ENCODE results near the gene GALNT10.

GALNT10 gene

GRCh38 chr5:154318691-154319090 is 128.2 kb downstream of the GALNT10 start:
- Histone ChIP-seq H3K36me3 (ENCODE audit: control insufficient read depth, low read length) (no peaks in the 10 kb centered on the region), H3K4me2 (ENCODE audit: low read length) (no peak overlapping the region), H3K9me2 (replicated peaks; ENCODE audit: control insufficient read depth, low read length) (no peaks in the 10 kb centered on the region), H4K20me1 (ENCODE audit: control insufficient read depth, insufficient read depth, low read depth, low read length) (no peaks in the 10 kb centered on the region), H3K79me2 (ENCODE audit: control insufficient read depth, low read length) (no peaks in the 10 kb centered on the region), H3K27me3 (ENCODE audit: control insufficient read depth, low read length) (no peaks in the 10 kb centered on the region), H3K9me3 (ENCODE audit: control insufficient read depth, insufficient read depth, low read length) (no peaks in the 10 kb centered on the region), H3F3A (ENCODE audit: control insufficient read depth, insufficient read depth) (no peaks in the 10 kb centered on the region), H3K27ac (ENCODE audit: low read depth, low read length) (no peak overlapping the region), H3K4me1 (ENCODE audit: control insufficient read depth, low read length) (no peaks in the 10 kb centered on the region), H3K4me3 (ENCODE audit: low read length) (no peak overlapping the region)
- TF ChIP-seq EZH2phosphoT487 (IDR thresholded peaks at IDR 0.05; ENCODE audit: borderline replicate concordance, low read length), result no peak
- TF ChIP-seq, protein P1, sequence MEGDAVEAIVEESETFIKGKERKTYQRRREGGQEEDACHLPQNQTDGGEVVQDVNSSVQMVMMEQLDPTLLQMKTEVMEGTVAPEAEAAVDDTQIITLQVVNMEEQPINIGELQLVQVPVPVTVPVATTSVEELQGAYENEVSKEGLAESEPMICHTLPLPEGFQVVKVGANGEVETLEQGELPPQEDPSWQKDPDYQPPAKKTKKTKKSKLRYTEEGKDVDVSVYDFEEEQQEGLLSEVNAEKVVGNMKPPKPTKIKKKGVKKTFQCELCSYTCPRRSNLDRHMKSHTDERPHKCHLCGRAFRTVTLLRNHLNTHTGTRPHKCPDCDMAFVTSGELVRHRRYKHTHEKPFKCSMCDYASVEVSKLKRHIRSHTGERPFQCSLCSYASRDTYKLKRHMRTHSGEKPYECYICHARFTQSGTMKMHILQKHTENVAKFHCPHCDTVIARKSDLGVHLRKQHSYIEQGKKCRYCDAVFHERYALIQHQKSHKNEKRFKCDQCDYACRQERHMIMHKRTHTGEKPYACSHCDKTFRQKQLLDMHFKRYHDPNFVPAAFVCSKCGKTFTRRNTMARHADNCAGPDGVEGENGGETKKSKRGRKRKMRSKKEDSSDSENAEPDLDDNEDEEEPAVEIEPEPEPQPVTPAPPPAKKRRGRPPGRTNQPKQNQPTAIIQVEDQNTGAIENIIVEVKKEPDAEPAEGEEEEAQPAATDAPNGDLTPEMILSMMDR (IDR thresholded peaks at IDR 0.05; ENCODE audit: low read depth, low read length, poor library complexity, severe bottlenecking), result no peak

- no peaks in the 10 kb centered on the region for H3K9me2 ChIP-seq (replicated peaks; ENCODE audit: control insufficient read depth, low read length)
- H3K79me2 ChIP-seq (ENCODE audit: control insufficient read depth, low read length), result no peaks in the 10 kb centered on the region
- H3K27ac ChIP-seq (ENCODE audit: low read depth, low read length), result no peak overlapping the region
- no peak for TF ChIP-seq EZH2phosphoT487 (IDR thresholded peaks at IDR 0.05; ENCODE audit: borderline replicate concordance, low read length)
- TF ChIP-seq, protein P1 (IDR thresholded peaks at IDR 0.05; ENCODE audit: low read depth, low read length, poor library complexity, severe bottlenecking), result no peak
- H3K4me2 ChIP-seq (ENCODE audit: low read length), result no peak overlapping the region
- H3F3A ChIP-seq (ENCODE audit: control insufficient read depth, insufficient read depth), result no peaks in the 10 kb centered on the region
- H4K20me1 ChIP-seq (ENCODE audit: control insufficient read depth, insufficient read depth, low read depth, low read length), result no peaks in the 10 kb centered on the region
- no peaks in the 10 kb centered on the region for H3K27me3 ChIP-seq (ENCODE audit: control insufficient read depth, low read length)
- no peaks in the 10 kb centered on the region for H3K36me3 ChIP-seq (ENCODE audit: control insufficient read depth, low read length)
- no peaks in the 10 kb centered on the region for H3K9me3 ChIP-seq (ENCODE audit: control insufficient read depth, insufficient read depth, low read length)
- H3K4me1 ChIP-seq (ENCODE audit: control insufficient read depth, low read length), result no peaks in the 10 kb centered on the region
- H3K4me3 ChIP-seq (ENCODE audit: low read length), result no peak overlapping the region
Observed at GRCh38 chr5:154319736-154320135, 129.2 kb downstream of the GALNT10 start.

- no peaks in the 10 kb centered on the region for H3K79me2 ChIP-seq (ENCODE audit: control insufficient read depth, low read length)
- H3K27ac ChIP-seq (ENCODE audit: low read depth, low read length), result no peak overlapping the region
- no peaks in the 10 kb centered on the region for H3K4me1 ChIP-seq (ENCODE audit: control insufficient read depth, low read length)
- H3F3A ChIP-seq (ENCODE audit: control insufficient read depth, insufficient read depth), result no peaks in the 10 kb centered on the region
- H3K9me2 ChIP-seq (replicated peaks; ENCODE audit: control insufficient read depth, low read length), result no peaks in the 10 kb centered on the region
- H4K20me1 ChIP-seq (ENCODE audit: control insufficient read depth, insufficient read depth, low read depth, low read length), result no peaks in the 10 kb centered on the region
- H3K36me3 ChIP-seq (ENCODE audit: control insufficient read depth, low read length), result no peaks in the 10 kb centered on the region
- TF ChIP-seq, protein P1 (IDR thresholded peaks at IDR 0.05; ENCODE audit: low read depth, low read length, poor library complexity, severe bottlenecking), result no peak
- no peak for TF ChIP-seq EZH2phosphoT487 (IDR thresholded peaks at IDR 0.05; ENCODE audit: borderline replicate concordance, low read length)
- H3K27me3 ChIP-seq (ENCODE audit: control insufficient read depth, low read length), result no peaks in the 10 kb centered on the region
- no peaks in the 10 kb centered on the region for H3K9me3 ChIP-seq (ENCODE audit: control insufficient read depth, insufficient read depth, low read length)
- H3K4me3 ChIP-seq (ENCODE audit: low read length), result no peak overlapping the region
- H3K4me2 ChIP-seq (ENCODE audit: low read length), result no peak overlapping the region
Observed at GRCh38 chr5:154320224-154321089, 129.9 kb downstream of the GALNT10 start.
